H1 (cell line): ENCODE data around the gene EPN3. TPM values are rescaled to one million over a fixed set of nuclear protein-coding genes. Genes with fewer than 3 reads are reported as not detected.
A peak's percentile ranks its signal among the peaks of the same experiment; 100 is the strongest.

Experiments used
- CTCF ChIA-PET: fragments of 300-600 bp; sonication (Branson Sonifier 250); formaldehyde crosslinking; loops from one replicate; lab custom pipeline; 2021; ENCODE audit not compliant: partially characterized antibody; lab: Charles Lee
- POLR2A ChIA-PET: fragments of 300-600 bp; sonication (Branson Sonifier 250); formaldehyde crosslinking; loops from one replicate; lab custom pipeline; 2021; ENCODE audit warnings: inconsistent platforms; ENCODE audit not compliant: partially characterized antibody; lab: Charles Lee
- DNase-seq, 2 experiments: peaks; one replicate each; pipeline versions ENCODE4 v3.0.0 to v3.0.0-alpha.2; 2010 to 2022; ENCODE audit warnings: low spot score in 2 of 2, low read depth in 1 of 2, mixed read lengths in 1 of 2
- FAIRE-seq: peaks from 2 replicates; lab custom pipeline; 2011; peaks lifted over from hg19 to GRCh38; lab: Jason Lieb, UNC
- H2AFZ ChIP-seq: 2 replicates; pipeline ENCODE4 v1.8.1; 2012; ENCODE audit warnings: low read length, inconsistent platforms
- H2AK5ac ChIP-seq: 2 replicates; pipeline ENCODE4 v1.6.1; 2013; ENCODE audit warnings: low read depth, low read length
- H2BK120ac ChIP-seq: replicated peaks from 2 replicates; pipeline ENCODE3; 2013; ENCODE audit warnings: low read depth, low read length, inconsistent platforms
- H2BK12ac ChIP-seq: 2 replicates; pipeline ENCODE4 v1.6.1; 2013; ENCODE audit warnings: low read depth, low read length
- H2BK15ac ChIP-seq: 2 replicates; pipeline ENCODE4 v1.6.1; 2013; ENCODE audit warnings: low read length
- H2BK20ac ChIP-seq: 2 replicates; pipeline ENCODE4 v1.6.1; 2013; ENCODE audit warnings: low read length
- H2BK5ac ChIP-seq: 2 replicates; pipeline ENCODE4 v1.6.1; 2013; ENCODE audit warnings: low read depth, low read length
- H3K14ac ChIP-seq: 2 replicates; pipeline ENCODE4 v1.6.1; 2013; ENCODE audit warnings: inconsistent platforms; ENCODE audit not compliant: insufficient read length
- H3K18ac ChIP-seq: 2 replicates; pipeline ENCODE4 v1.6.1; 2013; ENCODE audit warnings: low read length; ENCODE audit errors: extremely low read depth
- H3K23ac ChIP-seq: 2 replicates; pipeline ENCODE4 v1.6.1; 2013; ENCODE audit warnings: inconsistent platforms; ENCODE audit not compliant: insufficient read length
- H3K23me2 ChIP-seq: 2 replicates; pipeline ENCODE4 v1.6.1; 2013; ENCODE audit warnings: low read depth, low read length
- H3K27ac ChIP-seq: 2 replicates; pipeline ENCODE4 v1.6.1; 2011; ENCODE audit warnings: low read depth, low read length, inconsistent platforms
- H3K27me3 ChIP-seq, 4 experiments: replicated peaks in 1 of 4; 1 replicate in 1 of 4; 2 replicates in 3 of 4; pipeline versions ENCODE4 v1.6.1 to v1.8.1; 2011 to 2013; ENCODE audit warnings: low read length in 3 of 4, mild to moderate bottlenecking in 3 of 4, inconsistent platforms in 2 of 4, mixed read lengths in 2 of 4, moderate library complexity in 1 of 4; ENCODE audit not compliant: control insufficient read depth in 3 of 4, insufficient read depth in 3 of 4; ENCODE audit errors: extremely low read depth in 1 of 4
- H3K36me3 ChIP-seq, 4 experiments: 2 replicates each; pipeline versions ENCODE4 v1.6.1 to v1.8.1; 2011 to 2013; ENCODE audit warnings: mild to moderate bottlenecking in 4 of 4, low read length in 3 of 4, moderate library complexity in 2 of 4, control low read depth in 1 of 4, inconsistent platforms in 1 of 4; ENCODE audit not compliant: insufficient read depth in 4 of 4, control insufficient read depth in 2 of 4
- H3K4ac ChIP-seq: replicated peaks from 2 replicates; pipeline ENCODE3; 2013; ENCODE audit warnings: low read length, low read depth, mixed read lengths, inconsistent platforms; ENCODE audit not compliant: insufficient read length
- H3K4me1 ChIP-seq, 4 experiments: replicated peaks in 1 of 4; 1 replicate in 1 of 4; 2 replicates in 3 of 4; pipeline versions ENCODE4 v1.6.1 to v1.8.1; 2011 to 2013; ENCODE audit warnings: low read length in 3 of 4, inconsistent platforms in 2 of 4, mixed read lengths in 1 of 4; ENCODE audit not compliant: insufficient read depth in 4 of 4, control insufficient read depth in 3 of 4
- H3K4me2 ChIP-seq, 2 experiments: 2 replicates each; pipeline versions ENCODE4 v1.6.1 to v1.8.1; 2011 to 2013; ENCODE audit warnings: low read depth in 2 of 2, low read length in 2 of 2, control low read depth in 1 of 2, inconsistent platforms in 1 of 2, mild to moderate bottlenecking in 1 of 2; ENCODE audit not compliant: insufficient read depth in 1 of 2
- H3K4me3 ChIP-seq, 4 experiments: fragments of 200-600, 300-600 bp in 1 of 4; sonication (generic), shearing (Covaris generic), sonication (Bioruptor Twin) in 1 of 4; 2 replicates each; pipeline versions ENCODE4 v1.5.1 to v1.8.1; 2011 to 2016; ENCODE audit warnings: low read length in 4 of 4, low read depth in 3 of 4, control low read depth in 2 of 4, inconsistent platforms in 2 of 4, mild to moderate bottlenecking in 2 of 4, mixed read lengths in 1 of 4, moderate library complexity in 1 of 4; ENCODE audit not compliant: insufficient read depth in 2 of 4; ENCODE audit errors: extremely low read depth in 1 of 4
- H3K56ac ChIP-seq: replicated peaks from 2 replicates; pipeline ENCODE3; 2013; ENCODE audit warnings: low read depth, mild to moderate bottlenecking, mixed read lengths, low read length, inconsistent platforms; ENCODE audit not compliant: insufficient read length
- H3K79me1 ChIP-seq: 2 replicates; pipeline ENCODE4 v1.6.1; 2013; ENCODE audit warnings: low read depth, low read length, control low read depth
- H3K79me2 ChIP-seq, 2 experiments: 2 replicates each; pipeline versions ENCODE4 v1.6.1 to v1.8.1; 2012 to 2013; ENCODE audit warnings: low read length in 2 of 2, mild to moderate bottlenecking in 2 of 2, inconsistent platforms in 1 of 2; ENCODE audit not compliant: insufficient read depth in 2 of 2, control insufficient read depth in 1 of 2
- H3K9ac ChIP-seq, 4 experiments: replicated peaks in 1 of 4; 1 replicate in 1 of 4; 2 replicates in 3 of 4; pipeline versions ENCODE4 v1.6.1 to v1.8.1; 2011 to 2013; ENCODE audit warnings: low read depth in 3 of 4, low read length in 3 of 4, control low read depth in 2 of 4, mild to moderate bottlenecking in 2 of 4, moderate library complexity in 2 of 4, inconsistent platforms in 1 of 4; ENCODE audit errors: extremely low read depth in 1 of 4
- H3K9me3 ChIP-seq, 2 experiments: 2 replicates each; pipeline versions ENCODE4 v1.6.1 to v1.8.1; 2012 to 2013; ENCODE audit warnings: mild to moderate bottlenecking in 2 of 2, moderate library complexity in 2 of 2, control low read depth in 1 of 2, inconsistent platforms in 1 of 2, low read depth in 1 of 2, low read length in 1 of 2, mixed read lengths in 1 of 2; ENCODE audit not compliant: insufficient read depth in 2 of 2
- H4K20me1 ChIP-seq, 2 experiments: replicated peaks in 1 of 2; 2 replicates each; pipeline versions ENCODE3 to v1.8.1; 2011 to 2013; ENCODE audit warnings: inconsistent platforms in 2 of 2, low read length in 2 of 2, mild to moderate bottlenecking in 1 of 2; ENCODE audit not compliant: insufficient read depth in 2 of 2, control insufficient read depth in 1 of 2
- H4K5ac ChIP-seq: 2 replicates; pipeline ENCODE4 v1.6.1; 2013; ENCODE audit warnings: low read length, low read depth, mixed read lengths, inconsistent platforms; ENCODE audit not compliant: insufficient read length
- H4K8ac ChIP-seq: 2 replicates; pipeline ENCODE4 v1.8.0; 2013; ENCODE audit warnings: mild to moderate bottlenecking, moderate library complexity, low read length, inconsistent platforms; ENCODE audit not compliant: insufficient read depth; ENCODE audit errors: extremely low read depth
- H4K91ac ChIP-seq: replicated peaks from 2 replicates; pipeline ENCODE3; 2013; ENCODE audit warnings: low read length, mixed read lengths, inconsistent platforms; ENCODE audit not compliant: insufficient read length
- ATF2 ChIP-seq: IDR thresholded peaks from 2 replicates; pipeline ENCODE4 v1.6.1; 2012; ENCODE audit warnings: low read length, inconsistent platforms
- KDM1A ChIP-seq: fragments of 200-600, 300-600 bp; sonication (generic); IDR thresholded peaks from 2 replicates; pipeline ENCODE4 v1.7.1; 2016; ENCODE audit warnings: mild to moderate bottlenecking, low read length, borderline replicate concordance
- SIRT6 ChIP-seq: IDR thresholded peaks from one replicate; pipeline ENCODE4 v1.7.1; 2012; ENCODE audit warnings: low read length, inconsistent platforms
- SP1 ChIP-seq: IDR thresholded peaks from 2 replicates; pipeline ENCODE4 v1.6.1; 2011; ENCODE audit warnings: low read depth, low read length
- TEAD4 ChIP-seq: IDR thresholded peaks from 2 replicates; pipeline ENCODE4 v1.6.1; 2012; ENCODE audit warnings: low read depth, low read length, inconsistent platforms, mixed read lengths
- WGBS, 2 experiments: shearing (Covaris generic) in 1 of 2; methylation state at CpG; one replicate each; pipeline versions ENCODE4 v1.1.6 to v1.1.7; 2013 to 2015; ENCODE audit warnings: low lambda C conversion rate in 2 of 2, mixed read lengths in 2 of 2, inconsistent platforms in 1 of 2, low coverage in 1 of 2, missing lambda C conversion rate in 1 of 2; ENCODE audit not compliant: insufficient replicate concordance in 2 of 2, insufficient coverage in 1 of 2, insufficient read length in 1 of 2; ENCODE audit errors: extremely low coverage in 1 of 2, missing lambda C conversion rate in 1 of 2; 5-methylcytosine and 5-hydroxymethylcytosine counted together
- polyA plus RNA-seq, 7 experiments: library from polyadenylated mRNA; depleted of rRNA in 3 of 7; stranded (reverse) in 5 of 7; unstranded in 2 of 7; fragments of >200 nt in 5 of 7; fragments of 200-250 nt in 2 of 7; gene quantifications; 1 replicate in 5 of 7; 2 replicates in 1 of 7; 4 replicates in 1 of 7; pipeline versions ENCODE4 v1.2.1 to v1.2.3, GENCODE V29; 2011 to 2013; ENCODE audit warnings: missing spikeins in 2 of 7, mixed read lengths in 2 of 7
- total RNA-seq: library from RNA; stranded (reverse); fragmentation: NEBNext Ultra II Directional; extraction: Animal tissue kit (Norgen Biotek cat#: 25700); gene quantifications from 2 replicates; pipeline ENCODE4 v1.2.1, GENCODE V29; 2021

EPN3 gene
- total and polyA plus RNA-seq, 2 of the 8 experiments (the other 6 are each of a cell fraction or from before 2014, with no cell fraction given), result 6.7 to 7.9 TPM

- DNase-seq, result no peak
- no peaks in the 10 kb centered on the region for H3K79me2 ChIP-seq
- H4K5ac ChIP-seq, result no peak overlapping the region
- no peak overlapping the region for H2AK5ac ChIP-seq
- no peaks in the 10 kb centered on the region for H3K27me3 ChIP-seq
- no peaks in the 10 kb centered on the region for H3K9me3 ChIP-seq
- H2BK20ac ChIP-seq, result no peak overlapping the region
- H4K8ac ChIP-seq, result no peak overlapping the region
- no peak for FAIRE-seq
- H3K4me2 ChIP-seq, result no peak overlapping the region
- CTCF ChIA-PET, result interaction anchor here (1.3 to 12.4 kb wide), 16 partner anchors 14 to 293 kb away, joined by 3 to 404 read pairs (median 26); partner anchors contain the start of gene CACNA1G
- H3K4me1 ChIP-seq, result peaks cover 3 to 12% (median 6%) of the 10 kb centered on the region in 4 experiments
- no peak overlapping the region for H2BK12ac ChIP-seq
- H3K79me1 ChIP-seq, result no peaks in the 10 kb centered on the region
- no peak overlapping the region for H3K23ac ChIP-seq
- WGBS, 2 experiments, result 90% methylated on average over 18 of the region's 18 CpGs; no CpG with 5 or more reads in 1 of the 2 experiments
- H3K27ac ChIP-seq, result no peak overlapping the region
- no peaks in the 10 kb centered on the region for H3K23me2 ChIP-seq
- H2BK120ac ChIP-seq, result no peak overlapping the region
- POLR2A ChIA-PET, result interaction anchor here (1.2 kb wide), 1 partner anchor 13 kb away, joined by 5 read pairs; no protein-coding TSS in a partner anchor
- TF ChIP-seq KDM1A (no peak), ATF2 (no peak), TEAD4 (no peak), SIRT6 (no peak), SP1 (no peak)
- no peaks in the 10 kb centered on the region for H3K36me3 ChIP-seq
- H3K4me3 ChIP-seq, result no peak overlapping the region
- H3K9ac ChIP-seq, result no peak overlapping the region
- no peak overlapping the region for H2BK5ac ChIP-seq
- no peak overlapping the region for H2AFZ ChIP-seq
- H4K91ac ChIP-seq, result no peak overlapping the region
- no peak overlapping the region for H3K18ac ChIP-seq
- no peak overlapping the region for H3K56ac ChIP-seq
- no peak overlapping the region for H3K14ac ChIP-seq
- no peak overlapping the region for H2BK15ac ChIP-seq
- H4K20me1 ChIP-seq, result no peaks in the 10 kb centered on the region
- peak overlapping the region; percentile 26 for H3K4ac ChIP-seq
Observed at GRCh38 chr17:50548831-50549230, 16.3 kb downstream of the EPN3 start.
